Limb (tissue), 2 donors: ENCODE measurements around the gene BBS4.
"Not testable (repeated sequence)": the region's sequence is repeated elsewhere in the genome, so short reads cannot be mapped to it uniquely, and the experiment has no call there.

Experiments
- DNase-seq, 2 donors: peaks; one replicate each; pipeline ENCODE4 v3.0.0-alpha.2; 2016; ENCODE audit errors: extremely low spot score in 2 of 2

The BBS4 gene

GRCh38 chr15:72685925-72686794, at the start of gene BBS4, which contains the start of gene HIGD2B:
BBS4 (plus strand) TSS chr15:72686207; CDS start chr15:72686228, 21 bp downstream.
HIGD2B (minus strand) TSS chr15:72686182; CDS start chr15:72676374, 9,808 bp downstream.
- DNase-seq: peak; percentile 93 to 94

GRCh38 chr15:72636519-72637282, 49.3 kb upstream of the BBS4 start:
- DNase-seq: peak; percentile 21 to 74

GRCh38 chr15:72639759-72640483, 46.1 kb upstream of the BBS4 start:
- not testable (repeated sequence) for DNase-seq

- DNase-seq: not testable (repeated sequence)
Observed at GRCh38 chr15:72642271-72642670, 43.7 kb upstream of the BBS4 start.

GRCh38 chr15:72648631-72649253, 37.3 kb upstream of the BBS4 start:
- DNase-seq: not testable (repeated sequence)

GRCh38 chr15:72654397-72654796, 31.6 kb upstream of the BBS4 start, which contains the start of gene GOLGA6B:
GOLGA6B (plus strand) TSS chr15:72654697; CDS start chr15:72654738, 41 bp downstream.
- not testable (repeated sequence) for DNase-seq

- DNase-seq: not testable (repeated sequence)
Observed at GRCh38 chr15:72656014-72656413, 30.0 kb upstream of the BBS4 start.

- not testable (repeated sequence) for DNase-seq
Observed at GRCh38 chr15:72661081-72661480, 24.9 kb upstream of the BBS4 start.

GRCh38 chr15:72663931-72664330, 22.1 kb upstream of the BBS4 start:
- not testable (repeated sequence) for DNase-seq

- not testable (repeated sequence) for DNase-seq
Observed at GRCh38 chr15:72665706-72666105, 20.3 kb upstream of the BBS4 start.

GRCh38 chr15:72669803-72670202, 16.2 kb upstream of the BBS4 start:
- not testable (repeated sequence) for DNase-seq

GRCh38 chr15:72670656-72671352, 15.2 kb upstream of the BBS4 start:
- peak; percentile 18 to 75 for DNase-seq

- no peak for DNase-seq
Observed at GRCh38 chr15:72671525-72671924, 14.5 kb upstream of the BBS4 start.

GRCh38 chr15:72676838-72677237, 9.2 kb upstream of the BBS4 start:
- no peak for DNase-seq

GRCh38 chr15:72680931-72681330, 5.1 kb upstream of the BBS4 start:
- DNase-seq: no peak

- no peak for DNase-seq
Observed at GRCh38 chr15:72682772-72683171, 3.2 kb upstream of the BBS4 start.

- no peak for DNase-seq
Observed at GRCh38 chr15:72685301-72685924, 594 bp upstream of the BBS4 start.

GRCh38 chr15:72688697-72689096, 2.7 kb downstream of the BBS4 start:
- DNase-seq: no peak

- no peak for DNase-seq
Observed at GRCh38 chr15:72690938-72691337, 4.9 kb downstream of the BBS4 start.

- DNase-seq: no peak
Observed at GRCh38 chr15:72698938-72699337, 12.9 kb downstream of the BBS4 start.
